Stimulated activated CD4-positive, alpha-beta T cell treated with anti-CD3 and anti-CD28 coated beads, Interleukin-4, amount 100 ng/mL, for 48 hours (primary cell): ENCODE results near the gene ZRANB1.

Experiments used
- DNase-seq, 2 donors: peaks; one replicate each; pipeline ENCODE4 v3.0.0-alpha.2; 2020; ENCODE audit warnings: low read depth in 2 of 2

ZRANB1 gene

DNA sequence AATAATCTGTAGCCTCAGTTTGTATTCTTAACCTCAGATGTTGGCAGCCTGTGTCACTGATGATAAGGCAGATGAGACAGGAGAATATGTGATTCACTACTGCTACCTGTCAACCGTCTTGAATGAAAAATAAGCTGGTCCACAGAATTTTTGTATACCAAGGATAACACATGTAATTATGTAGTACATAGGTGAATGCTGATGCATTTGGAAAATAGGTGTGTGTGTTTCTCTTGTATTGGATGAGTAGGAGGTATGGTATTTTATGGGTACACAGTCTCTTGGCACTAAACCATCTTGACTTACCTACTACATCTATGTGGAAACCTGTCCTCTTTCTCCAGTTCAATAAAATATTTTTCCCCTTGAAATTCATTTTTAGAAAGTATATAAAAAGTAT, 20.7 kb upstream of the ZRANB1 start:
- no peak for DNase-seq

DNA sequence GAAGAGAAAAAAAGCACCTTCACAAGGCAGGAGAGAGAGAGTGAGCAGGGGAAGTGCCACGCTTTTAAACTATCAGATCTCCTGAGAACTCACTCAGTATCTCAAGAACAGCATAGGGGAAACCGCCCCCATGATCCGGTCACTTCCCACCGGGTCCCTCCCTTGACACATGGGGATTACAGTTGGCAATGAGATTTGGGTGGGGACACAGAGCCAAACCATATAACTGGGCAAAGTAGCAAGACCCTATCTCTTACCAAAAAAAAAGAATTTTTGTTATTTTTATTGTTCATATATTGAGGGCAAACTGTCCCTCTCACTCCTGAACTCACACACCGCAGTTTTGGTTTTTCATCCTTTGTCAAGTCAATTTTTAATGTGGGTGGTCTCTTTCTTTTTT, 18.2 kb upstream of the ZRANB1 start:
- no peak for DNase-seq

DNA sequence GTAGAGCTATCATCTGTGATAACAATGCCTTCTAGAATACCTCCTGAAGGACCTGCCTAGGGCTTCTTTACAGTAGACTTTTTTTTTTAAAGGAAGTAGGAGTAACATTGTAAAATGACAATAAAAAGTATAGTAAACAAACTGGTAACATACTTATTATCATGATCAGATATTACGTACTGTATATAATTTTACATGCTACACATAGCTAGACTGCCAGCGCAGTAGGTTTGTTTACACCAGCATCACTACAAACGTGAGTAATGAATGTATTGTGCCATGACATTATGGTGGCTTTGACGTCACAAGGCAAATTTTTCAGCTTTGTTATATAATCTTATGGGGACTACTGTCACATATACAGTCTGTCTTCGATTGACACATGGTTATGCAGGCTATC, 15.4 kb upstream of the ZRANB1 start:
- DNase-seq = no peak

- no peak for DNase-seq
Measured at GRCh38 chr10:124928087-124928486, 13.8 kb upstream of the ZRANB1 start.

DNA sequence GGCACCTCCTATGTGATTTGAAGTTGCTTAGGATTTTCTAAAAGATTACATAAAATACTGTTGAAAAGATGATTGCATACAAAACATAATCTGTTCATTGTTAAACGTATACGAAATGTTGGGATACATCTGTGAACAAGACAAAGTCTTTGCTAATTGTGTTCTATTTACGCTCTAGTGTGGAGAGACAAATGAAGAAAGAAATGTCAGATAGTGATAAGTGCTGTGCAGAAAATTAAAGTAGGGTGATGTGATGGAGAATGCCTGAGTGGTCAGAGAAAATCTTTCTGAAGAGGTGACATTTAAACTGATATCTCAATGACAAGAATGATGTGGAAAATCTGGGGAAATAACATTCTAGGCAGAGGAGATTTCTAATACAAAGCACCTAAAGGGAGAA, 13.4 kb upstream of the ZRANB1 start:
- no peak for DNase-seq

DNA sequence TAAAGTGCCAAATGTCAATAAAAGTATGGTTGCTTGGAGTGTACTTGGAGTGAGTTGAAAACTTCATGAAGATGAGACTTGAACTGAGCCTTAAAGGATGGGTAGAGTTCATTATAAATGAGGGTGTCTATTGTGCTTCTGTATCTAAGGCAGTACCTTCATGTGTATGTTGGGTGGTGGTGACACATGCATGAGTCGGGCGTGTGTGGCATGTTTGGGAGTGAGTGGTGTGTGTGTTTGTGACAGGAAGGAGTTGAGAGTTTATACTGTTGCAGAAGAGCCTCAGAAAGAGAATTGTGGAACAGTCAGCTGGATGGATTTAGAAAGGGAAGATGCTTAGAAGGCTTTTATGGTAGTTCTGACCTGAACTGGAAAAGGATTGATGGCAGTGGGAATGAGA, 6.0 kb upstream of the ZRANB1 start:
- no peak for DNase-seq

DNA sequence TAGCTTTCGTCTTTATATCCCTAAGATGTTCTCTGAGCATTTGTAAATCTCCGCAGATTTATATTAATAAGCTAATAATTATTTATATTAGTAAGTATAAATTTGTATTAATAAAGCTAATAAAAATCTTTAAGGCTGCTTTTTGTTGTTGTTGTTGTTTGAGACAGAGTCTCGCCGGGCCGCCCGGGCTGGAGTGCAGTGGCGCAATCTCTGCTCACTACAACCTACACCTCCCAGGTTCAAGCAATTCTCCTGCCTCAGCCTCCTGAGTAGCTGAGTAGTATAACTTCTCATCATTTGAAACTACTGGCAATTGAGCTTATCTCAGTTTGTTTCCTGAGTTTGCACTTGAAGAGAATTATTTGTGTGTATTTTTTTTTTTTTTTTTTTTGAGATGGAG, 5.1 kb upstream of the ZRANB1 start:
- DNase-seq = no peak

GRCh38 chr10:124939290-124939689, 2.6 kb upstream of the ZRANB1 start:
- DNase-seq = no peak

- no peak for DNase-seq
Measured at GRCh38 chr10:124942317-124943169, 620 bp downstream of the ZRANB1 start.

DNA sequence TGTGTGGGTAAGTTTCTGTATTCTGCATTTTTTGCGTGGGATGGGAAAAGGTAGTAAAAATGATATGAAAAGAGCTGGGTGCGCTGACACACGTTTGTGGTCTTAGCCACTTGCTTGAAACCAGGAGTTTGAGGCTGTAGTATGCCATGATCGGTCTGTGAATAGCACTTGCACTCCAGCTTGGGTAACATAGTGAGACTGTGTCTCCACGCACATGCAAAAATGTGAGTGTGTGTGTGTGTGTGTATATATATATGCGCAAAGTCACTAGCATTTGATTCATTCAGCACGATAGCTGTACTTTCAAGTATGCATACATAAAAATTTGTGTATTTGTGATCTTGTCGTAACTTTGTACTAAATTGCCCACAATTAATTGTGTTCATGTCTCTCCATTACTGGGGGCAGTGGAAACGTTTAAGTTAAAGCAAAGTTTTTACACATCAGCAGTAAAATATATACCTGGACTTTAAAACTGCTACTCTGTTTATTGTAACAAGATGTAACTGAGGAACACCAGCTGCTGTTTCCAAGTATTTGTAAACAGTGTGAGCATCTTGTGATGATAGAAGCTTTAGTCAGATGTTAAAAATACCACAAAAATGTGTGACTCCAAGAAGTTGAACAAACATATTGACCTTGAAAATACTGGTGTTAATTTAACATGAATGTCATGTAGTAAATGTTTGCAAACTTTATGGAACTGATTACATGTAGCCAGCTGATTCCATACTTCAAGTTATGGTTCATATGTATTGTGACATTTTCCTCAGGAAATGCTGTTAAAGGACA, 1.6 kb downstream of the ZRANB1 start:
- DNase-seq = no peak

DNA sequence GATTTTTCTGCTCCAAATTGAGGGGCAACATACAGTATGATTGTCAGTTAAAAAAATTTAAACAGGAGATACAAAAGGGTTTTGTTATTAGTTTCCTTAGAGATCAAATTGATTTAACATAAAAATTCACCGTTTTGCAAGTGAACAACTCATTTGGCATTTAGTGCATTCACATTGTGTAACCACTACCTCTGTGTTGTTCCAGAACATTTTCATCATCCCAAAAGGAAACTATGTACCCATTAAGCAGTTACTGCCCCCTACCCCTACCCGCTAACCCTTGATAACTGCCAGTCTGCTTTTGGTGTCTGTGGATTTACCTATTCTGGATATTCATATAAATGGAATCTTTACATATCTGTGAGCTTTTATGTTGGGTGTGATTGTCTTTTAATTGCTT, 3.1 kb downstream of the ZRANB1 start:
- no peak for DNase-seq

GRCh38 chr10:124946945-124947344, 5.0 kb downstream of the ZRANB1 start:
- DNase-seq = no peak

DNA sequence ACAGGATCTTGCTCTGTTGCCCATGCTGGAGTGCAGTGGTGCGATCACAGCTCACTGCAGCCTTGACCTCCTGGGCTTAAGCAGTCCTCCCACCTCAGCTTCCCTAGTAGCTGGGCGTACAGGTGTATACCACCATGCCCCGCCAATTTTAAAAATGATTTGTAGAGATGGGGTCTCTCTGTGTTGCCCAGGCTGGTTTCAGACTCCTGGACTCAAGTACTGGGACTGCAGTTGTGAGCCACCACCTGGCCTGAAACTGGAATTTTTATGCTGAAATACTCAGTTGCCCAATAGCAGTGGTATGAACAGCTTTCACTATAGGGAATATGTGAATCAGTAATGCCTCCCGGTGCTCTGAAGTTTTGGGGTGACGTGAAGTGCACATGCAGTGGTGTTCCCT, 7.6 kb downstream of the ZRANB1 start:
- no peak for DNase-seq

GRCh38 chr10:124952123-124952522, 10.2 kb downstream of the ZRANB1 start:
- no peak for DNase-seq

DNA sequence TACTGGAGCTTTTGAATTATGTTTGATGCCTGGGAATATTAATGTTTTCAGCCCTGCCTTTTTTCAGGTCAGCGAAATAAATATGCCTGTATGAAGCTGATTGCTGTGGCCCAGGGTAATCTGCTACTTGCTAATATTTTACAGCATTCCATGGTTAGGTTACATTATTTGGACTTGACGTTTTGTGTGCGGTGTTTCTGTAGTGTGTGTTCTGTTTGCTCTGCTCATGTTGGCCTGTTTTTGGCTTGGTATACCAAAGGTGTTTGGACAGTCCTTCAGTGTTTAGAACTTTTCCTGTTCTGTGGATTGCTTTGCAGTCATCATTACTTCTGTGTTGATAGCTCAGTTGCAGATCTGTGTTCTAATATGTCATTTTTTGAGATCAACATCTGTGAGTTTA, 11.5 kb downstream of the ZRANB1 start:
- no peak for DNase-seq

- DNase-seq = no peak
Measured at GRCh38 chr10:124955243-124955642, 13.3 kb downstream of the ZRANB1 start.

- no peak for DNase-seq
Measured at GRCh38 chr10:124955868-124956267, 13.9 kb downstream of the ZRANB1 start.

- no peak for DNase-seq
Measured at GRCh38 chr10:124956764-124957163, 14.8 kb downstream of the ZRANB1 start.

DNA sequence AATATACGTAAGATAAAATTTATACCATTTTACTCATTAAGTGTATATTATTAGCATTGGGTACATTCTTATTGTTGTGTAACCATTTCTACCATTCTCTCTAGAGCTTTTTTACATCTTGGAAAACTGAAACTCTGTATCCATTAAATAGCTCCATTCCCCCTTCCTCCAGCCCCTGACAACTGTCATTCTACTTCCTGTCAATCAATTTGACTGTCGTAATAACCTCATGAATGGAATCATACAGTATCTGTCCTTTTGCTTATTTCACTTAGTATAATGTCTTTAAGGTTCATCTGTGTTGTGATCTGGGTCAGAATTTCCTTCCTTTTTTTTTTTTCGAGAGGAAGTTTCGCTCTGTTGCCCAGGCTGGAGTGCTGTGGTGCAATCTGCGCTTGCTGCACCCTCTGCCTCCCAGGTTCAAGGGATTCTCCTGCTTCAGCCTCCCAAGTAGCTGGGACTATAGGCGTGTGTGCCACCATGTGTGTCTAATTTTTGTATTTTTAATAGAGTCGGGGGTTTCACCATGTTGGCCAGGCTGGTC, 15.6 kb downstream of the ZRANB1 start:
- no peak for DNase-seq

- DNase-seq = no peak
Measured at GRCh38 chr10:124959564-124959963, 17.6 kb downstream of the ZRANB1 start.

- no peak for DNase-seq
Measured at GRCh38 chr10:124961248-124961570, 19.3 kb downstream of the ZRANB1 start.

DNA sequence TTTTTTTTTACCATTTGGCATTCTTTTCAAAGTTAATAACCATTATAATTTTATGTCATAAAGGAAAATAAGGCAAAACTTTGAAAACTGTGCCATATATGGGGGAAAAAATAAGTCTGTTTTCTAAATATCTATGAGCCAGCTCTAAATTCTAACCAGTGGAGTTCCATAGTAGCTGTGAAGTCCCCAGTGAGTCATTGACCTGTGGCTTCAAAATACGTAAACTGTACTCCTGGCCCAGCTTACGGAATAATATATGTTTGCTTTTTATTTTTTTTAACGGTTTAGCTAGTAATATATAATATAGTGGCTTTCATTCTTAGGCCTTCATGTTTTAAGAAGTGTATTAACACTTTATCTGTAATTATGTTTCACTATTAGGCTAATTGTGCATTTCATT, 20.5 kb downstream of the ZRANB1 start:
- no peak for DNase-seq
